OCI-LY1 (cell line): ENCODE data around the gene KIF20A.

Experiments used
- H2AFZ ChIP-seq: fragments of 200-600 bp; sonication (generic), shearing (Covaris generic); 2 replicates; pipeline ENCODE4 v1.6.0; 2014; ENCODE audit warnings: antibody characterized with exemption, mild to moderate bottlenecking, low read length
- H3F3A ChIP-seq: fragments of 200-600 bp; sonication (generic), shearing (Covaris generic); 2 replicates; pipeline ENCODE4 v1.6.0; 2014; ENCODE audit warnings: mild to moderate bottlenecking, antibody characterized with exemption, low read length, moderate library complexity; ENCODE audit not compliant: insufficient read depth
- H3K27ac ChIP-seq: fragments of 200-600 bp; sonication (generic); 2 replicates; pipeline ENCODE4 v1.5.1; 2014; ENCODE audit warnings: low read length, mixed run types, mild to moderate bottlenecking, low read depth; ENCODE audit not compliant: poor library complexity, severe bottlenecking
- H3K27me3 ChIP-seq: fragments of 200-600 bp; sonication (generic); 2 replicates; pipeline ENCODE4 v1.6.0; 2014; ENCODE audit warnings: antibody characterized with exemption, mild to moderate bottlenecking, low read length, moderate library complexity; ENCODE audit not compliant: insufficient read depth
- H3K36me3 ChIP-seq: fragments of 200-600 bp; sonication (generic); 2 replicates; pipeline ENCODE4 v1.6.1; 2014; ENCODE audit warnings: mild to moderate bottlenecking, antibody characterized with exemption, low read length, moderate library complexity, mixed read lengths; ENCODE audit not compliant: insufficient read depth
- H3K4me1 ChIP-seq: fragments of 200-600 bp; sonication (generic); 2 replicates; pipeline ENCODE4 v1.5.1; 2014; ENCODE audit warnings: mild to moderate bottlenecking, low read length, moderate library complexity; ENCODE audit not compliant: insufficient read depth, severe bottlenecking
- H3K4me2 ChIP-seq: fragments of 200-600 bp; sonication (generic), shearing (Covaris generic); 2 replicates; pipeline ENCODE4 v1.6.1; 2014; ENCODE audit warnings: low read length
- H3K4me3 ChIP-seq: fragments of 200-600 bp; sonication (generic); 2 replicates; pipeline ENCODE4 v1.5.1; 2014; ENCODE audit warnings: low read length, low read depth, mild to moderate bottlenecking, mixed read lengths; ENCODE audit not compliant: poor library complexity, severe bottlenecking
- H3K79me2 ChIP-seq: fragments of 200-600 bp; shearing (Covaris generic); 2 replicates; pipeline ENCODE4 v1.6.1; 2016; ENCODE audit warnings: mixed run types, low read length, mixed read lengths; ENCODE audit not compliant: insufficient read depth
- H3K9ac ChIP-seq: fragments of 200-600 bp; sonication (generic), shearing (Covaris generic); 2 replicates; pipeline ENCODE4 v1.6.1; 2014; ENCODE audit warnings: mild to moderate bottlenecking, low read length, mixed read lengths
- H3K9me2 ChIP-seq: fragments of 200-600 bp; sonication (generic), shearing (Covaris generic); 2 replicates; pipeline ENCODE4 v1.6.1; 2014; ENCODE audit warnings: low read depth, mild to moderate bottlenecking, low read length, mixed read lengths
- H3K9me3 ChIP-seq: fragments of 200-600 bp; shearing (Covaris generic); 2 replicates; pipeline ENCODE4 v1.6.1; 2014; ENCODE audit warnings: low read length, mixed read lengths
- H4K20me1 ChIP-seq: fragments of 200-600 bp; sonication (generic), shearing (Covaris generic); 2 replicates; pipeline ENCODE4 v1.6.0; 2016; ENCODE audit warnings: mild to moderate bottlenecking, low read length; ENCODE audit not compliant: insufficient read depth
- CTCF ChIP-seq: fragments of 200-600 bp; sonication (generic), shearing (Covaris generic); IDR thresholded peaks from 2 replicates; pipeline ENCODE4 v1.5.1; 2017; ENCODE audit warnings: mild to moderate bottlenecking, antibody characterized with exemption, low read length, moderate library complexity, mixed read lengths
- EZH2 ChIP-seq: fragments of 200-600 bp; sonication (generic), shearing (Covaris generic); IDR thresholded peaks from 2 replicates; pipeline ENCODE4 v1.8.0; 2017; ENCODE audit warnings: borderline replicate concordance, mixed run types, mild to moderate bottlenecking, antibody characterized with exemption, low read length, moderate library complexity, mixed read lengths

The KIF20A gene

GRCh38 chr5:138163721-138164120 lies 15.2 kb upstream of the KIF20A start:
- no peak overlapping the region for H3K4me3 ChIP-seq
- TF ChIP-seq EZH2 (no peak), CTCF (no peak)
- no peaks in the 10 kb centered on the region for H4K20me1 ChIP-seq
- H3K9me2 ChIP-seq: no peaks in the 10 kb centered on the region
- no peak overlapping the region for H3K4me2 ChIP-seq
- H3K4me1 ChIP-seq: no peaks in the 10 kb centered on the region
- no peaks in the 10 kb centered on the region for H3F3A ChIP-seq
- H3K9ac ChIP-seq: no peak overlapping the region
- no peaks in the 10 kb centered on the region for H3K9me3 ChIP-seq
- H3K36me3 ChIP-seq: peaks cover 95% of the 10 kb centered on the region
- H2AFZ ChIP-seq: no peak overlapping the region
- no peaks in the 10 kb centered on the region for H3K27me3 ChIP-seq
- H3K27ac ChIP-seq: no peak overlapping the region
- no peaks in the 10 kb centered on the region for H3K79me2 ChIP-seq

GRCh38 chr5:138169124-138169523 lies 9.8 kb upstream of the KIF20A start:
- H3K4me2 ChIP-seq: no peak overlapping the region
- H3K4me1 ChIP-seq: no peaks in the 10 kb centered on the region
- no peaks in the 10 kb centered on the region for H4K20me1 ChIP-seq
- H2AFZ ChIP-seq: no peak overlapping the region
- no peaks in the 10 kb centered on the region for H3K9me2 ChIP-seq
- no peak overlapping the region for H3K9ac ChIP-seq
- H3K79me2 ChIP-seq: no peaks in the 10 kb centered on the region
- H3K27ac ChIP-seq: no peak overlapping the region
- H3K36me3 ChIP-seq: peaks cover 95% of the 10 kb centered on the region
- H3F3A ChIP-seq: no peaks in the 10 kb centered on the region
- no peaks in the 10 kb centered on the region for H3K27me3 ChIP-seq
- H3K4me3 ChIP-seq: no peak overlapping the region
- H3K9me3 ChIP-seq: no peaks in the 10 kb centered on the region
- no peak for TF ChIP-seq EZH2
- no peak for TF ChIP-seq CTCF

GRCh38 chr5:138170299-138170698 lies 8.6 kb upstream of the KIF20A start:
- Histone ChIP-seq H3K27ac (no peak overlapping the region), H3K27me3 (no peaks in the 10 kb centered on the region), H3K9me2 (no peaks in the 10 kb centered on the region), H3K36me3 (peaks cover 94% of the 10 kb centered on the region), H3K9me3 (no peaks in the 10 kb centered on the region), H3K4me1 (no peaks in the 10 kb centered on the region), H2AFZ (no peak overlapping the region), H3K9ac (no peak overlapping the region), H3K4me3 (no peak overlapping the region), H3K4me2 (no peak overlapping the region), H4K20me1 (no peaks in the 10 kb centered on the region), H3K79me2 (no peaks in the 10 kb centered on the region), H3F3A (no peaks in the 10 kb centered on the region)
- TF ChIP-seq EZH2 (no peak), CTCF (no peak)
